K562 (cell line): ENCODE measurements around the gene BEST3.

ENCODE experiments used
- FOXK2 ChIP-seq, 2 experiments: fragments of 450-650 bp; IDR thresholded peaks in 1 of 2; conservative IDR thresholded peaks in 1 of 2; 2 replicates each; pipeline ENCODE4 v1.6.1; 2016; ENCODE audit warnings: low read depth in 2 of 2, mild to moderate bottlenecking in 1 of 2
- HCFC1 ChIP-seq: IDR thresholded peaks from 2 replicates; pipeline ENCODE4 v1.6.1; 2012; ENCODE audit warnings: low read depth, low read length, improper control_type of control experiment
- U2AF2 ChIP-seq: fragments of 200-400 bp; formaldehyde crosslinking; optimal IDR thresholded peaks from 2 replicates; pipeline ENCODE3; 2017; ENCODE audit warnings: low read depth, mild to moderate bottlenecking, low read length

GRCh38 chr12:69641546-69641945 is 57.6 kb downstream of the BEST3 start:
- no peak for TF ChIP-seq FOXK2 (conservative IDR thresholded peaks at IDR 0.05 in 1 of 2, IDR thresholded peaks at IDR 0.05 in 1 of 2; ENCODE audit: low read depth in 2 of 2)
- TF ChIP-seq HCFC1 = no peak
- TF ChIP-seq U2AF2 = no peak
